ENCODE results near the gene LRRC25. TPM values are rescaled to one million over a fixed set of nuclear protein-coding genes. Genes with fewer than 3 reads are reported as not detected.
A peak's percentile ranks its signal among the peaks of the same experiment; 100 is the strongest.

LRRC25 gene
- total and polyA plus RNA-seq, 2 experiments from 2014 or later: not detected

GRCh38 chr19:18442941-18443340 lies 45.5 kb upstream of the LRRC25 start:
- no peaks in the 10 kb centered on the region for H3K27me3 ChIP-seq (replicated peaks; ENCODE audit: insufficient read depth)
- H3K4me1 ChIP-seq (ENCODE audit: insufficient read depth): no peaks in the 10 kb centered on the region
- no peak overlapping the region for H3K4me2 ChIP-seq (ENCODE audit: unreplicated experiment)
- in situ Hi-C loops (cut with MboI): no loop called here
- peaks cover 23% of the 10 kb centered on the region for H3F3A ChIP-seq (ENCODE audit: insufficient read depth)
- peaks cover 8% of the 10 kb centered on the region; the same call in 1 of the 2 replicates for H3K36me3 ChIP-seq (ENCODE audit: low read depth)
- DNase-seq: no peak
- no peaks in the 10 kb centered on the region for H3K79me2 ChIP-seq (ENCODE audit: insufficient read depth)
- H3K9me2 ChIP-seq (ENCODE audit: insufficient read depth): no peaks in the 10 kb centered on the region
- H3K9ac ChIP-seq: no peak overlapping the region
- no peaks in the 10 kb centered on the region for H3K9me3 ChIP-seq (ENCODE audit: low read depth)
- H2AFZ ChIP-seq: no peak overlapping the region
- no peaks in the 10 kb centered on the region for H4K20me1 ChIP-seq (ENCODE audit: insufficient read depth)
- no peak for TF ChIP-seq EZH2 (IDR thresholded peaks at IDR 0.05; ENCODE audit: insufficient read depth, poor library complexity, severe bottlenecking)
- no peak for TF ChIP-seq EZH2phosphoT487 (IDR thresholded peaks at IDR 0.05; ENCODE audit: insufficient read depth, low read depth)
- no peak overlapping the region for H3K27ac ChIP-seq
- WGBS, 2 experiments (ENCODE audit: low coverage in 1 of 2, low lambda C conversion rate in 2 of 2, missing lambda C conversion rate in 2 of 2): 87 to 89% methylated on average over 12 of the region's 12 CpGs
- no peak overlapping the region for H3K4me3 ChIP-seq

GRCh38 chr19:18441804-18442788 lies 44.7 kb upstream of the LRRC25 start:
- Histone ChIP-seq H2AFZ (no peak overlapping the region), H3K4me3 (no peak overlapping the region), H3K36me3 (ENCODE audit: low read depth) (peaks cover 8% of the 10 kb centered on the region; the same call in 1 of the 2 replicates), H4K20me1 (ENCODE audit: insufficient read depth) (no peaks in the 10 kb centered on the region), H3F3A (ENCODE audit: insufficient read depth) (peaks cover 23% of the 10 kb centered on the region), H3K27me3 (replicated peaks; ENCODE audit: insufficient read depth) (no peaks in the 10 kb centered on the region), H3K4me2 (ENCODE audit: unreplicated experiment) (no peak overlapping the region), H3K79me2 (ENCODE audit: insufficient read depth) (no peaks in the 10 kb centered on the region), H3K27ac (no peak overlapping the region), H3K9me2 (ENCODE audit: insufficient read depth) (no peaks in the 10 kb centered on the region), H3K4me1 (ENCODE audit: insufficient read depth) (no peaks in the 10 kb centered on the region), H3K9ac (no peak overlapping the region), H3K9me3 (ENCODE audit: low read depth) (no peaks in the 10 kb centered on the region)
- 72 to 98% methylated on average over 2 to 5 of the region's 5 CpGs for WGBS, 2 experiments (ENCODE audit: low coverage in 1 of 2, low lambda C conversion rate in 2 of 2, missing lambda C conversion rate in 2 of 2)
- TF ChIP-seq EZH2 (IDR thresholded peaks at IDR 0.05; ENCODE audit: insufficient read depth, poor library complexity, severe bottlenecking): no peak
- TF ChIP-seq EZH2phosphoT487 (IDR thresholded peaks at IDR 0.05; ENCODE audit: insufficient read depth, low read depth): no peak
- DNase-seq: no peak
- in situ Hi-C loops (cut with MboI): no loop called here

- no peak overlapping the region for H3K27ac ChIP-seq
- H3K27me3 ChIP-seq (replicated peaks; ENCODE audit: insufficient read depth): no peaks in the 10 kb centered on the region
- H3K4me1 ChIP-seq (ENCODE audit: insufficient read depth): no peaks in the 10 kb centered on the region
- no peaks in the 10 kb centered on the region for H4K20me1 ChIP-seq (ENCODE audit: insufficient read depth)
- in situ Hi-C loops (cut with MboI): no loop called here
- H3K9ac ChIP-seq: no peak overlapping the region
- WGBS, 2 experiments (ENCODE audit: low coverage in 1 of 2, low lambda C conversion rate in 2 of 2, missing lambda C conversion rate in 2 of 2): 86 to 93% methylated on average over 21 to 23 of the region's 23 CpGs
- H3K36me3 ChIP-seq (ENCODE audit: low read depth): peaks cover 8% of the 10 kb centered on the region; the same call in 1 of the 2 replicates
- H3K4me2 ChIP-seq (ENCODE audit: unreplicated experiment): no peak overlapping the region
- DNase-seq: no peak
- peaks cover 23% of the 10 kb centered on the region for H3F3A ChIP-seq (ENCODE audit: insufficient read depth)
- no peaks in the 10 kb centered on the region for H3K9me2 ChIP-seq (ENCODE audit: insufficient read depth)
- H2AFZ ChIP-seq: no peak overlapping the region
- H3K9me3 ChIP-seq (ENCODE audit: low read depth): no peaks in the 10 kb centered on the region
- TF ChIP-seq EZH2phosphoT487 (IDR thresholded peaks at IDR 0.05; ENCODE audit: insufficient read depth, low read depth): no peak
- TF ChIP-seq EZH2 (IDR thresholded peaks at IDR 0.05; ENCODE audit: insufficient read depth, poor library complexity, severe bottlenecking): no peak
- no peaks in the 10 kb centered on the region for H3K79me2 ChIP-seq (ENCODE audit: insufficient read depth)
- no peak overlapping the region for H3K4me3 ChIP-seq
These were observed 43.7 kb upstream of the LRRC25 start for GRCh38 chr19:18440936-18441803.

- WGBS, 2 experiments (ENCODE audit: low coverage in 1 of 2, low lambda C conversion rate in 2 of 2, missing lambda C conversion rate in 2 of 2): 52 to 53% methylated on average over 11 of the region's 11 CpGs
- TF ChIP-seq EZH2phosphoT487 (IDR thresholded peaks at IDR 0.05; ENCODE audit: insufficient read depth, low read depth) (no peak), EZH2 (IDR thresholded peaks at IDR 0.05; ENCODE audit: insufficient read depth, poor library complexity, severe bottlenecking) (no peak)
- H3K36me3 ChIP-seq (ENCODE audit: low read depth): peaks cover 8% of the 10 kb centered on the region; the same call in 1 of the 2 replicates
- H3K27me3 ChIP-seq (replicated peaks; ENCODE audit: insufficient read depth): no peaks in the 10 kb centered on the region
- no peaks in the 10 kb centered on the region for H3K79me2 ChIP-seq (ENCODE audit: insufficient read depth)
- H4K20me1 ChIP-seq (ENCODE audit: insufficient read depth): no peaks in the 10 kb centered on the region
- H3K4me3 ChIP-seq: no peak overlapping the region
- H3K27ac ChIP-seq: no peak overlapping the region
- H3K9me2 ChIP-seq (ENCODE audit: insufficient read depth): no peaks in the 10 kb centered on the region
- H3K4me1 ChIP-seq (ENCODE audit: insufficient read depth): no peaks in the 10 kb centered on the region
- DNase-seq: peak; percentile 39
- no peaks in the 10 kb centered on the region for H3K9me3 ChIP-seq (ENCODE audit: low read depth)
- H3F3A ChIP-seq (ENCODE audit: insufficient read depth): peaks cover 23% of the 10 kb centered on the region
- H3K4me2 ChIP-seq (ENCODE audit: unreplicated experiment): no peak overlapping the region
- in situ Hi-C loops (cut with MboI): no loop called here
- H3K9ac ChIP-seq: no peak overlapping the region
- H2AFZ ChIP-seq: no peak overlapping the region
These were observed 43.0 kb upstream of the LRRC25 start for GRCh38 chr19:18440415-18440877.

All from GM23248 (cell line).